22Rv1 (cell line): Measurements from ENCODE around the gene PAX3.

Source experiments
- ZFX ChIP-seq: fragments of 450-650 bp; IDR thresholded peaks from 2 replicates; pipeline ENCODE4 v1.6.1; 2017; ENCODE audit warnings: antibody characterized with exemption, borderline replicate concordance
- TF ChIP-seq, protein P1 (sequence below): fragments of 450-650 bp; IDR thresholded peaks from 2 replicates; pipeline ENCODE4 v1.5.1; 2017; ENCODE audit warnings: mild to moderate bottlenecking

DNA sequence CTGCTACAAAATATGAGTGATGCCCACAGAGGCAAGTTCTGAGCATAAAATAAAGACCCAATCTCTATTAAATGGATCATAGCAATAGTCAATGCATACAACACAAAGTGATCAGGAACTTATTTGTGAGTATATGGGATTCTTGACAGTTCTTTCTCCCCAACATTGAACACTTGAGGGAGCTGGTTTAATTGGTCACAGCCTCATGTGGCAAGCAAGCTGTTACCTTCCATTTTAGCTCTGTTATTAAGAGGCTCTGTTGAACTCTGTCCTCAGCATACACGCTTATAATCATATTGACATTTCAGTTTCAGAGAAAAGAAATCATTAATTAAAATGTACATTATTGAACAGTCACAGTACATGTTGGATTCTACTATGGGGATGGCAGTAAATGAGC, 37.6 kb upstream of the PAX3 start:
- TF ChIP-seq, protein P1, sequence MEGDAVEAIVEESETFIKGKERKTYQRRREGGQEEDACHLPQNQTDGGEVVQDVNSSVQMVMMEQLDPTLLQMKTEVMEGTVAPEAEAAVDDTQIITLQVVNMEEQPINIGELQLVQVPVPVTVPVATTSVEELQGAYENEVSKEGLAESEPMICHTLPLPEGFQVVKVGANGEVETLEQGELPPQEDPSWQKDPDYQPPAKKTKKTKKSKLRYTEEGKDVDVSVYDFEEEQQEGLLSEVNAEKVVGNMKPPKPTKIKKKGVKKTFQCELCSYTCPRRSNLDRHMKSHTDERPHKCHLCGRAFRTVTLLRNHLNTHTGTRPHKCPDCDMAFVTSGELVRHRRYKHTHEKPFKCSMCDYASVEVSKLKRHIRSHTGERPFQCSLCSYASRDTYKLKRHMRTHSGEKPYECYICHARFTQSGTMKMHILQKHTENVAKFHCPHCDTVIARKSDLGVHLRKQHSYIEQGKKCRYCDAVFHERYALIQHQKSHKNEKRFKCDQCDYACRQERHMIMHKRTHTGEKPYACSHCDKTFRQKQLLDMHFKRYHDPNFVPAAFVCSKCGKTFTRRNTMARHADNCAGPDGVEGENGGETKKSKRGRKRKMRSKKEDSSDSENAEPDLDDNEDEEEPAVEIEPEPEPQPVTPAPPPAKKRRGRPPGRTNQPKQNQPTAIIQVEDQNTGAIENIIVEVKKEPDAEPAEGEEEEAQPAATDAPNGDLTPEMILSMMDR, result no peak
- TF ChIP-seq ZFX, result no peak
